ENCODE measurements around the gene LCN6.
A peak's percentile ranks its signal among the peaks of the same experiment; 100 is the strongest.

Gene LCN6

GRCh38 chr9:136782452-136782851 lies 34.1 kb upstream of the LCN6 start:
- Histone ChIP-seq H3K4me1 (peaks cover 12% of the 10 kb centered on the region), H3K4me3 (ENCODE audit: low read depth, low read length) (no peak overlapping the region), H3K27me3 (no peaks in the 10 kb centered on the region), H3K9me3 (no peaks in the 10 kb centered on the region), H3K36me3 (no peaks in the 10 kb centered on the region)
- no peak for TF ChIP-seq CTCF (IDR thresholded peaks at IDR 0.05; ENCODE audit: low read depth, low read length)
- DNase-seq, result no peak

- no peaks in the 10 kb centered on the region for H3K9me3 ChIP-seq
- H3K36me3 ChIP-seq, result no peaks in the 10 kb centered on the region
- TF ChIP-seq CTCF (IDR thresholded peaks at IDR 0.05; ENCODE audit: low read depth, low read length), result peak; percentile 29; the same call in 1 of the 2 replicates
- peaks cover 10% of the 10 kb centered on the region for H3K4me1 ChIP-seq
- no peaks in the 10 kb centered on the region for H3K27me3 ChIP-seq
- no peak for DNase-seq
- no peak overlapping the region for H3K4me3 ChIP-seq (ENCODE audit: low read depth, low read length)
Measured at GRCh38 chr9:136779808-136780207, 31.5 kb upstream of the LCN6 start.

GRCh38 chr9:136777359-136777758 lies 29.0 kb upstream of the LCN6 start:
- H3K4me1 ChIP-seq, result no peaks in the 10 kb centered on the region
- H3K9me3 ChIP-seq, result peaks cover 5% of the 10 kb centered on the region; the same call in 1 of the 2 replicates
- DNase-seq, result no peak
- no peak overlapping the region for H3K4me3 ChIP-seq (ENCODE audit: low read depth, low read length)
- TF ChIP-seq CTCF (IDR thresholded peaks at IDR 0.05; ENCODE audit: low read depth, low read length), result no peak
- no peaks in the 10 kb centered on the region for H3K36me3 ChIP-seq
- no peaks in the 10 kb centered on the region for H3K27me3 ChIP-seq

- no peak for DNase-seq
- H3K27me3 ChIP-seq, result no peaks in the 10 kb centered on the region
Measured at GRCh38 chr9:136776947-136777346, 28.6 kb upstream of the LCN6 start.

GRCh38 chr9:136775191-136775590 lies 26.9 kb upstream of the LCN6 start:
- no peak for DNase-seq
- H3K4me3 ChIP-seq (ENCODE audit: low read depth, low read length), result no peak overlapping the region
- no peak for TF ChIP-seq CTCF (IDR thresholded peaks at IDR 0.05; ENCODE audit: low read depth, low read length)
- no peaks in the 10 kb centered on the region for H3K4me1 ChIP-seq
- peaks cover 5% of the 10 kb centered on the region; the same call in 1 of the 2 replicates for H3K9me3 ChIP-seq
- no peaks in the 10 kb centered on the region for H3K36me3 ChIP-seq
- H3K27me3 ChIP-seq, result no peaks in the 10 kb centered on the region

More at GRCh38 chr9:136776947-136777346, 28.6 kb upstream of the LCN6 start:
- H3K9me3 ChIP-seq, result peaks cover 5% of the 10 kb centered on the region; the same call in 1 of the 2 replicates
- no peaks in the 10 kb centered on the region for H3K36me3 ChIP-seq
- TF ChIP-seq CTCF (IDR thresholded peaks at IDR 0.05; ENCODE audit: low read depth, low read length), result no peak
- no peak overlapping the region for H3K4me3 ChIP-seq (ENCODE audit: low read depth, low read length)
- no peaks in the 10 kb centered on the region for H3K4me1 ChIP-seq

GRCh38 chr9:136774416-136775045 lies 26.2 kb upstream of the LCN6 start:
- Histone ChIP-seq H3K27me3 (no peaks in the 10 kb centered on the region), H3K36me3 (no peaks in the 10 kb centered on the region), H3K4me1 (no peaks in the 10 kb centered on the region), H3K9me3 (peaks cover 5% of the 10 kb centered on the region; the same call in 1 of the 2 replicates), H3K4me3 (ENCODE audit: low read depth, low read length) (no peak overlapping the region)
- no peak for DNase-seq
- TF ChIP-seq CTCF (IDR thresholded peaks at IDR 0.05; ENCODE audit: low read depth, low read length), result no peak
